A549 (cell line): ENCODE measurements around the gene ENDOG.
"Not testable (repeated sequence)": the region's sequence is repeated elsewhere in the genome, so short reads cannot be mapped to it uniquely, and the experiment has no call there.

ENCODE experiments used
- GATA3 ChIP-seq: IDR thresholded peaks from 2 replicates; pipeline ENCODE4 v1.6.1; 2012; ENCODE audit warnings: borderline replicate concordance
- MAFK ChIP-seq: fragments of 450-650 bp; IDR thresholded peaks from 2 replicates; pipeline ENCODE4 v1.6.1; 2014; ENCODE audit not compliant: partially characterized antibody
- POLR2A ChIP-seq: IDR thresholded peaks from 2 replicates; pipeline ENCODE4 v1.6.1; 2012; ENCODE audit warnings: mild to moderate bottlenecking, low read length
- POLR2AphosphoS2 ChIP-seq: conservative IDR thresholded peaks from 2 replicates; pipeline ENCODE4 v1.6.1; 2012; ENCODE audit warnings: low read length, improper control_type of control experiment, inconsistent platforms
- RCOR1 ChIP-seq: fragments of 150-350 bp; IDR thresholded peaks from 2 replicates; pipeline ENCODE4 v1.6.1; 2014; ENCODE audit warnings: antibody characterized with exemption, low read length, low read depth
- SMC3 ChIP-seq: fragments of >200 bp; sonication (Bioruptor Twin); formaldehyde crosslinking; IDR thresholded peaks from 3 replicates; pipeline ENCODE4 v1.6.1; 2018; ENCODE audit warnings: inconsistent platforms
- TP53 ChIP-seq: fragments of 250-450 bp; sonication (Bioruptor Pico); IDR thresholded peaks from 2 replicates; pipeline ENCODE4 v1.5.0; 2021; ENCODE audit warnings: mild to moderate bottlenecking, moderate library complexity
- TF ChIP-seq, protein P1 (sequence below): fragments of >200 bp; sonication (Bioruptor Twin); formaldehyde crosslinking; IDR thresholded peaks from 3 replicates; pipeline ENCODE4 v1.5.1; 2016
- TF ChIP-seq, protein P2 (sequence below): IDR thresholded peaks from 2 replicates; pipeline ENCODE4 v1.6.1; 2012

DNA sequence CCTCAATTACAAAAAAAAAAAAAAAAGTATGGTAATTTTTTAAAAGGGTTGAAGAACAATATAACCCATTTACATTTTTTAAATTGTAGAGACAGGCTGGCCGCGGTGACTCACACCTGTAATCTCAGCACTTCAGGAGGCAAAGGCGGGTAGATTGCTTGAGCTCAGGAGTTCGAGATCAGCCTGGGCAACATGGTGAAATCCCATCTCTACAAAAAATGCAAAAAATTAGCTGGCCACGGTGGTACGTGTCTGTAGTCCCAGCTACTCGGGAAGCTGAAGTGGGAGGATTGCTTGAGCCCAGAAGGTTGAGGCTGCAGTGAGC, 52.6 kb downstream of the ENDOG start:
- TF ChIP-seq, protein P1, sequence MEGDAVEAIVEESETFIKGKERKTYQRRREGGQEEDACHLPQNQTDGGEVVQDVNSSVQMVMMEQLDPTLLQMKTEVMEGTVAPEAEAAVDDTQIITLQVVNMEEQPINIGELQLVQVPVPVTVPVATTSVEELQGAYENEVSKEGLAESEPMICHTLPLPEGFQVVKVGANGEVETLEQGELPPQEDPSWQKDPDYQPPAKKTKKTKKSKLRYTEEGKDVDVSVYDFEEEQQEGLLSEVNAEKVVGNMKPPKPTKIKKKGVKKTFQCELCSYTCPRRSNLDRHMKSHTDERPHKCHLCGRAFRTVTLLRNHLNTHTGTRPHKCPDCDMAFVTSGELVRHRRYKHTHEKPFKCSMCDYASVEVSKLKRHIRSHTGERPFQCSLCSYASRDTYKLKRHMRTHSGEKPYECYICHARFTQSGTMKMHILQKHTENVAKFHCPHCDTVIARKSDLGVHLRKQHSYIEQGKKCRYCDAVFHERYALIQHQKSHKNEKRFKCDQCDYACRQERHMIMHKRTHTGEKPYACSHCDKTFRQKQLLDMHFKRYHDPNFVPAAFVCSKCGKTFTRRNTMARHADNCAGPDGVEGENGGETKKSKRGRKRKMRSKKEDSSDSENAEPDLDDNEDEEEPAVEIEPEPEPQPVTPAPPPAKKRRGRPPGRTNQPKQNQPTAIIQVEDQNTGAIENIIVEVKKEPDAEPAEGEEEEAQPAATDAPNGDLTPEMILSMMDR, result not testable (repeated sequence)
- TF ChIP-seq, protein P2, sequence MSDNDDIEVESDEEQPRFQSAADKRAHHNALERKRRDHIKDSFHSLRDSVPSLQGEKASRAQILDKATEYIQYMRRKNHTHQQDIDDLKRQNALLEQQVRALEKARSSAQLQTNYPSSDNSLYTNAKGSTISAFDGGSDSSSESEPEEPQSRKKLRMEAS, result not testable (repeated sequence)
- not testable (repeated sequence) for TF ChIP-seq RCOR1, GATA3, POLR2AphosphoS2, MAFK, SMC3, TP53, POLR2A
